Heart left ventricle (tissue), 16 donors: ENCODE results near the gene DDX6. TPM values are rescaled to one million over a fixed set of nuclear protein-coding genes. Genes with fewer than 3 reads are reported as not detected.
A peak's percentile ranks its signal among the peaks of the same experiment; 100 is the strongest.
"Not testable (repeated sequence)": the region's sequence is repeated elsewhere in the genome, so short reads cannot be mapped to it uniquely, and the experiment has no call there.

Experiments
- ATAC-seq, 4 donors: fragments of 200-7000 bp; cut with Tn5 transposase; one replicate each; pipeline ENCODE4 v1.9.1; 2020 to 2022; ENCODE audit warnings: moderate library complexity in 4 of 4, mild to moderate bottlenecking in 3 of 4, moderate number of reproducible peaks in 1 of 4
- DNase-seq, 5 donors: peaks; one replicate each; pipeline ENCODE4 v3.0.0-alpha.2; 2020
- H3K27ac ChIP-seq, 12 donors: fragments of 200-600 bp; sonication (generic) in 4 of 12; one replicate each; pipeline versions ENCODE4 v1.5.0 to v1.8.0; 2016 to 2022; ENCODE audit warnings: mild to moderate bottlenecking in 2 of 12
- H3K27me3 ChIP-seq, 9 donors: fragments of 200-600 bp; sonication (generic) in 2 of 9; one replicate each; pipeline versions ENCODE4 v1.5.1 to v1.8.0; 2016 to 2022; ENCODE audit warnings: mild to moderate bottlenecking in 3 of 9
- H3K36me3 ChIP-seq, 9 donors: fragments of 200-600 bp; sonication (generic) in 2 of 9; one replicate each; pipeline versions ENCODE4 v1.5.0 to v1.8.0; 2018 to 2022; ENCODE audit warnings: mild to moderate bottlenecking in 2 of 9
- H3K4me1 ChIP-seq, 12 donors: fragments of 200-600 bp; sonication (generic) in 4 of 12; one replicate each; pipeline versions ENCODE4 v1.5.0 to v1.8.0; 2016 to 2022; ENCODE audit warnings: mild to moderate bottlenecking in 3 of 12
- H3K4me3 ChIP-seq, 12 donors: fragments of 200-600 bp; sonication (generic) in 4 of 12; one replicate each; pipeline versions ENCODE4 v1.5.0 to v1.8.0; 2017 to 2022; ENCODE audit warnings: mild to moderate bottlenecking in 9 of 12, moderate library complexity in 4 of 12
- H3K9me3 ChIP-seq, 12 donors: fragments of 200-600 bp; sonication (generic) in 4 of 12; one replicate each; pipeline versions ENCODE4 v1.5.0 to v1.8.0; 2016 to 2022; ENCODE audit warnings: mild to moderate bottlenecking in 1 of 12
- CTCF ChIP-seq, 12 donors: fragments of 200-600 bp; sonication (generic) in 4 of 12; IDR thresholded peaks; one replicate each; pipeline versions ENCODE4 v1.5.0 to v1.8.0; 2018 to 2022; ENCODE audit warnings: antibody characterized with exemption in 12 of 12, mild to moderate bottlenecking in 5 of 12
- POLR2A ChIP-seq, 2 donors: fragments of 450-650 bp; IDR thresholded peaks; one replicate each; pipeline ENCODE4 v1.6.1; 2017; ENCODE audit warnings: antibody characterized with exemption in 2 of 2, mild to moderate bottlenecking in 2 of 2, moderate library complexity in 2 of 2
- WGBS, 4 donors: extraction: QIAGEN DNeasy Blood & Tissue Kit in 2 of 4; methylation state at CpG; one replicate each; pipeline versions ENCODE4 v1.1.5 to v1.1.7; 2013 to 2018; 5-methylcytosine and 5-hydroxymethylcytosine counted together
- intact Hi-C, 10 donors: fragments of 100-400 bp; cut with DNase I; formaldehyde crosslinking; loops; one replicate each; pipeline versions ENCODE4 v1.11.1 to v1.14.2; 2022
- polyA plus RNA-seq, 2 donors: library from polyadenylated mRNA; stranded (reverse); fragments of 200-250 nt; gene quantifications; one replicate each; pipeline ENCODE4 v1.2.3, GENCODE V29; 2013
- total RNA-seq, 9 donors: library from RNA; depleted of rRNA in 2 of 9; stranded (reverse); fragments of >200 nt in 2 of 9; fragmentation: NEBNext Ultra II Directional in 3 of 9; extraction: Animal tissue kit (Norgen Biotek cat#: 25700) in 3 of 9; gene quantifications; one replicate each; pipeline versions ENCODE4 v1.1.0 to v1.2.4, GENCODE V29; 2016 to 2023
- donor health status: ischemic (EF 13 %, LVEDD 7.1; RV severe dilation, severe dysfunction).
- donor health status: healthy with polysubstance abuse.
- donor health status: DM: no; HTN: yes; CAD: no.
- donor health status: DM: no; HTN: no; CAD: no.
- donor health status: ischemic (EF 25% LVEDD 6.9; RV normal size, moderate dysfunction).
- donor health status: ischemic (EF 25% LVEDD 5.7; RV mildly dilated, moderate dysfunction).
- donor health status: healthy.
- donor health status: DM: yes; HTN: yes; CAD: no.
- donor health status: ischemic (EF 35%, LVEDD 5.7; RV mildly dilated, moderate dysfunction).
- donor health status: nonischemic (EF 11% LVEDD 7.7; RV severe dilation, severe dysfunction).
- donor health status: DM: yes; HTN: yes; CAD: no.
- donor health status: PGD.
- donor health status: ischemic (EF 29% LVEDD 5.4; RV normal size, mild dysfunction).
- donor health status: nonischemic (EF 23%, LVEDD 6.1; RV moderate dilation, normal function).

Gene DDX6
- total and polyA plus RNA-seq, 11 donors = 29.4 to 166 (median 110) TPM

GRCh38 chr11:118714816-118715215 is 76.1 kb downstream of the DDX6 start:
- Histone ChIP-seq H3K36me3 (no peaks in the 10 kb centered on the region), H3K4me3 (no peak overlapping the region), H3K9me3 (no peaks in the 10 kb centered on the region), H3K27ac (peak overlapping the region in 1 of 12 donors; percentile 9), H3K27me3 (no peaks in the 10 kb centered on the region), H3K4me1 (peaks cover 0 to 8% (median 0%) of the 10 kb centered on the region in 12 donors)
- ATAC-seq = no peak
- TF ChIP-seq CTCF (IDR thresholded peaks at IDR 0.05) = no peak
- DNase-seq = no peak
- intact Hi-C loops = no loop called here

DNA sequence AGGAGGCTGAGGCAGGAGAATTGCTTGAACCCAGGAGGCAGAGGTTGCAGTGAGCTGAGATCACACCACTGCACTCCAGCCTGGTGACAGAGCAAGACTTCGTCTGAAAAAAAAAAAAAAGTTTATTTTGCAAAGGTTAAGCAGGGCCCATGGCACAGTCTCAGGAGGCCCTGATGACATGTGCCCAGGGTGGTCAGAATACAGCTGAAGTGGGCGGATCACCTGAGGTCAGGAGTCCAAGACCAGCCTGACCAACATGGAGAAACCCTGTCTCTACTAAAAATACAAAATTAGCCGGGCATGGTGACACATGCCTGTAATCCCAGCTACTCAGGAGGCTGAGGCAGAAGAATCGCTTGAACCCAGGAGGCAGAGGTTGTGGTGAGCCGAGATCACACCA is 76.5 kb downstream of the DDX6 start:
- DNase-seq, H3K4me1 ChIP-seq, H3K27ac ChIP-seq, H3K9me3 ChIP-seq, H3K4me3 ChIP-seq, H3K36me3 ChIP-seq, H3K27me3 ChIP-seq, ATAC-seq, intact Hi-C loops: not testable (repeated sequence)
- WGBS, 4 donors = 90 to 94% (median 93%) methylated on average over 5 of the region's 5 CpGs

DNA sequence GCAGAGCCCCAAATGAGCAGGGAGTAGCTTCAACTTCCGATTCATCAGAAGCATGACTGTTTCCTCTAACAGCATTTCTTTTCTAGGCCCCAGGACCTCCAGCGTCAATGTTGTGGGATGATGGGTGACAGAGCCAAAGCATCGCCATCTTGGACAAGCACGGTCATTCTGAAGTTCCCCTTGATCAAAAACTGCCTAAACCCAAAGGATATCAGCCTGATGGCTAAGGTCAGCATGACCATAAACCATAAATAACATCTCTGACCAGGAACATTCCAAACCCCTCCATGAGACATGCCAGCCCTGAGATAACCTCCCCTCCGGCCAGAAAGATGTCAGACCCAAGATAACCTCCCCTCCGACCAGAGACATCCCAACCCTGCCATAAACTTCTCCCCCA is 82.7 kb downstream of the DDX6 start:
- Histone ChIP-seq H3K4me3 (no peak overlapping the region), H3K36me3 (no peaks in the 10 kb centered on the region), H3K27ac (no peak overlapping the region), H3K9me3 (no peaks in the 10 kb centered on the region), H3K27me3 (no peaks in the 10 kb centered on the region), H3K4me1 (peaks cover 0 to 18% (median 0%) of the 10 kb centered on the region in 12 donors)
- DNase-seq (no peak), ATAC-seq (no peak)
- TF ChIP-seq POLR2A (IDR thresholded peaks at IDR 0.05) (no peak), CTCF (IDR thresholded peaks at IDR 0.05) (no peak)
- 74 to 83% (median 80%) methylated on average over 6 of the region's 6 CpGs for WGBS, 4 donors
- intact Hi-C loops = no loop called here

GRCh38 chr11:118706546-118706825 is 84.5 kb downstream of the DDX6 start:
- DNase-seq (no peak), ATAC-seq (no peak)
- no peaks in the 10 kb centered on the region for H3K27me3 ChIP-seq
- H3K9me3 ChIP-seq = no peaks in the 10 kb centered on the region
- no peak overlapping the region for H3K4me3 ChIP-seq
- peaks cover 0 to 18% (median 0%) of the 10 kb centered on the region in 12 donors for H3K4me1 ChIP-seq
- TF ChIP-seq CTCF (IDR thresholded peaks at IDR 0.05) (no peak), POLR2A (IDR thresholded peaks at IDR 0.05) (no peak)
- H3K27ac ChIP-seq = no peak overlapping the region
- 91 to 94% (median 92%) methylated on average over 7 of the region's 7 CpGs for WGBS, 4 donors
- no peaks in the 10 kb centered on the region for H3K36me3 ChIP-seq
- intact Hi-C loops = no loop called here

DNA sequence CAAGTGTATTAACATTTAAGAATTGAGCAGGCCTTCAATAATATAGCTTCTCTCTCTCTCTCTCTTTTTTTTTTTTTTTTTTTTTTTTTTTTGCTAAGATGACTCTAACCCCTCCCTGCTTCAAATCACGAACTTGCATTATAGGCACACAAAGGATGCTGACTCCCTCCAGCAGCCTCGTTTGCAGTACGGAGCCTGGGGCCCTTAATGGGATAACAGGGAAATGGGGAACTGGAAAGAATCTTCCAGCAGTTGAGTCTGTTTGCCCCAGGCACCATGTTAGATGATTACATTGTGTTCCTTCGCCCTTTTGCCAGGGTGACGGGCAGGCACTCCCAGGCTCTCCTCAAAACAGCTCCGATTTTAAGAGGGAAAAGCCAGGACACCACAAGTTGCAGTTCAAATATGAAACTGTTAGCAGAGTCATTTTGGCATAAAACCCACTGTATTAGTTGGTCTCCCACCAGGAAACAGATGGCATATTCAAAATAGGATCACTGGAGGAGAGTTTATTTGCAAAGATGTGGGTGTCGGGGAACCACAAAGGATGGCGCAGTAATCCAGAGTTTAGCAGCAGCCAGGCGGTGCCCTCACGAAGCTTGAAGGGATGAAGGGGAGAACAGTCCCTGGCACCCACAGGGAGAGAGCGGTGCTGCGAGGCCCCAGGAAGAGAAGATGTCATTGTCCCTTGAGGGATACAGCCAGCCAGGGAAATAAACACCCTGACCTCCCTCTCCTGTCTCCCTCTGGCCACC is 85.0 kb downstream of the DDX6 start:
- Histone ChIP-seq H3K27ac (no peak overlapping the region), H3K27me3 (no peaks in the 10 kb centered on the region), H3K4me3 (no peak overlapping the region), H3K9me3 (no peaks in the 10 kb centered on the region), H3K36me3 (no peaks in the 10 kb centered on the region), H3K4me1 (peaks cover 0 to 18% (median 0%) of the 10 kb centered on the region in 12 donors)
- intact Hi-C loops = no loop called here
- no peak for DNase-seq
- TF ChIP-seq CTCF (IDR thresholded peaks at IDR 0.05) = no peak
- no peak for TF ChIP-seq POLR2A (IDR thresholded peaks at IDR 0.05)
- 63 to 73% (median 67%) methylated on average over 12 of the region's 12 CpGs for WGBS, 4 donors
- no peak for ATAC-seq
